NCI-H2227 treated with DMSO at 0.1 percent for 48 hours (cell line): ENCODE results near the gene ARRDC2.
"Not testable (repeated sequence)": the region's sequence is repeated elsewhere in the genome, so short reads cannot be mapped to it uniquely, and the experiment has no call there.

Experiments
- DNase-seq: peaks from one replicate; lab custom pipeline; 2025; lab: John Stamatoyannopoulos, UW

ARRDC2 gene

DNA sequence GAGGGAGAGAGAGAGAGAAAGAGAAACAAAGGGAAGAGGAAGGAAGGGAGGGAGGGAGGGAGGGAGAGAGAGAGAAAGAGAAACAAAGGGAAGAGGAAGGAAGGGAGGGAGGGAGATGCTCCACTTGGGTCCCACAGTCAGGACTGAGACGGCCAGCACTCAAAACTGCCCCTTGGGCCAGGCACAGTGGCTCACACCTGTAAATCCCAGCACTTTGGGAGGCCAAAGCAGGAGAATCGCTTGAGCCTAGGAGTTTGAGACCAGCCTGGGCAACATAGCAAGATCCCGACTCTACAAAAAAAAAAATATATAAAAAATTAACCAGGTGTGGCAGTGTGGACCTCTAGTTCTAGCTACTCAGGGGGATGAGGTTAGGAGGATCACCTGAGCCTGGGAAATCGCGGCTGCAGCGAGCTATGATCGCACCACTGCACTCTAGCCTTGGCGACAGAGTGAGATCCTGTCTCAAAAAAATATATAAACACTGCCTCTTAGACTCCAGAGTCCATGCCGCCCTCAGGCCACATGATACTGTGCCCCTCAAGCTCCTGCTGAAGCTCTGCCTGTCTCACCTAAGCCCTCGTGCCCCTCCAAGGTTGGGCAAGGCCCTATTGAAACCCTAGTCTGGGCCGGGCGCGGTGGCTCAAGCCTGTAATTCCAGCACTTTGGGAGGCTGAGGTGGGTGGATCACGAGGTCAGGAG, 8.4 kb downstream of the ARRDC2 start:
- DNase-seq = no peak

DNA sequence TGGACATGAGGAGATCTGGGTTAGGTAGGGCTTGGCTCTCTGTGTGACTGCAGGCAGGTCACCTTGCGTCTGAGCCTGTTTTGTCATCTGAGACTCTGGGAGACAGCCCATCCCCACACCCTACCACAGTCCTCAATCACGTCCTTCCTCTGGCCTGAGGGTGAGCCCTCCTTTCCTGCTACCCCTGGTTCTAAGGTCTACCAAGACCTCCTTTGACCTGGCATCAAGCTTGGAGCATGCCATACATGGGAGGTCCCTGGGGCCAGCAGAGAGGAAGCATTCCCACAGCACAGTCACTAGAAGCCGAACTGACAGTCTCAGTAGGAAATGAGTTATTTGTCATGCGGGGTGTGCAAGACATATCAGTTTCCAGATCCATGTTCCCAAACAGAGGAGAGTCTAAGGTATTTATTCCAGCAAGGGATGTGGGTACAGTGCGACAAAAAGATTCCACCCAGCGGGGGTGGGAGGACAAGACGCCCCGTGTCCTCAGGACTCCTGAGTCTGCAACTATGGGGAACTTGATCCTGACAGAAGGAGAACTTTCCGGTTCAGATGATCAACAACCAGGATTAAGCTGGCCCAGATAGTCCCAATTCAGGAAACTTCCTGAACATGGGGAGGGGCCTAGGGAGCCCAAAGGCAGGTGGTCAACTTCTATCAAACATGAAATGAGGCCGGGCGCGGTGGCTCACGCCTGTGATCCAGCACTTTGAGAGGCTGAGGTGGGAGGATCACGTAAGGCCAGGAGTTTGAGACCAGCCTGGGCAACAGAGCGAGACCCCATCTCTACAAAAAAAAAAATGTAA, 9.5 kb downstream of the ARRDC2 start:
- DNase-seq = no peak

DNA sequence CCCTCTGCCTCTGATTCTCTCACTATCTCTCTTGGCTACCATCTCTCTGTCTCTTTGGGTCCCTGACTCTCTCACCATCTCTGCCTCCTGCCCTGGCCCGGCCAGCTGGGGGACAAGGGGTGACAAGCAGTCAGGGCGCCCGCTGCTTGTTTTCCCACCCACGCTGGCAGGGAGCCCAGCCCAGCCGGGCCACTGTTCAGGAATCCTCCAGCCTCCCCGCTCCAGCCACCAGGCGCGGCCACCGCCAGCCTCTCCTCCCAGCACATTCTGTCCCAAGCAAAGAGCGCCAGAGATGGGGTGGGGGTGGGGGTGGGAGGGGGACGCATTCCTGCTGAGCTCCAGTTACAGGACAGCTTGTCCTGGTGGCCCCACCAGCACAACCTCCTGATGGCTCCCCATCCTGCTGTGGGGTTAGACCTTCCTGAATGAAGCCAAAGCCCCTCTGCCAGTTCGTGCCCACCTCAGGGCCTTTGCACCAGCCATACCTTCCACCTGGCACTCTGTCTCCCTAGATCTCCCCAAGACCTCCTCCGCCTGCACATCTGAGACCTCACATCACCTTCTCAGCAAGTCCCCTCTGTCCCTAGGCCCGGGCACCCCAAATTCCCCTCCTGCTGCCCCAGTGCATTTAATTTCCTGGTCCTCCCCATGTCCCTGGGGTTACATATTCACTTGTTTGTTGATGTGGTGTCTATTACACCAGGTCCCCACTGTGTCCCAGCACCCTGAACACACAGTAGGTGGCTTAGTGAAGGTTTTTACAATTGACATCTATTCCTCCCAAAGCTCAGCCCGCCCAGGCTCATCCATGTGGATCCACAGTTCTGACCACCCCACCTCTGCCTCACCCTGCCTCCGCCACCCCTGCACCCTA, 12.5 kb downstream of the ARRDC2 start:
- no peak for DNase-seq

DNA sequence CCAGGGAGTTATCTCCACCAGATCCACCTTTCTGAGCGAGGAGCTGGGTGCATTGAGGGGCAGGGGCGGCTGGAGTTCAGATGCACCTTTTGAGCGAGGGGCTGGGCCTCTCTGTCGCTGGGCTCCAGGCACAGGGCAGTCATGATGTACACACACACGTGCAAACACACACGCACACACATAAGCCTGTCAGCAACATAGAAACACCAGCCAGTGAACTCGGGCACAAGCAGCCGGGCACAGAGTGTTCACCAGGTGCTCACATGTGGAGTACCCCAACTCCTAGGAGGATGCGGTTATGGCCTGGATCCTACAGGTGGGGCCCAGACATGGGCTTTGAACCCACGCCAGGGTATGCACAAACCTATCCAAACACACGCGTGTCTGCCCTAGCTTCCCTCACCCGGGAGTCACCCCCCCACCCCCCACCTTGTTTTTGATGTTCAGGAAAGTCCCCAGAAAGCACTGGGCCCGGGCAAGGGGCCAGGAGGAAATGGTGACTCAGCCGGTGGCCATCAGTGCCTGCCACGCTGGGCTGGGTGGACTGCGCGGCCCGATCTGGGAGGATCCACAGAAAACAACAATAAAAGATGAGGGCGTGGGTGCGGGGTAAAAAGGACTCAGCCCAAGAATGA, 13.3 kb downstream of the ARRDC2 start:
- no peak for DNase-seq

DNA sequence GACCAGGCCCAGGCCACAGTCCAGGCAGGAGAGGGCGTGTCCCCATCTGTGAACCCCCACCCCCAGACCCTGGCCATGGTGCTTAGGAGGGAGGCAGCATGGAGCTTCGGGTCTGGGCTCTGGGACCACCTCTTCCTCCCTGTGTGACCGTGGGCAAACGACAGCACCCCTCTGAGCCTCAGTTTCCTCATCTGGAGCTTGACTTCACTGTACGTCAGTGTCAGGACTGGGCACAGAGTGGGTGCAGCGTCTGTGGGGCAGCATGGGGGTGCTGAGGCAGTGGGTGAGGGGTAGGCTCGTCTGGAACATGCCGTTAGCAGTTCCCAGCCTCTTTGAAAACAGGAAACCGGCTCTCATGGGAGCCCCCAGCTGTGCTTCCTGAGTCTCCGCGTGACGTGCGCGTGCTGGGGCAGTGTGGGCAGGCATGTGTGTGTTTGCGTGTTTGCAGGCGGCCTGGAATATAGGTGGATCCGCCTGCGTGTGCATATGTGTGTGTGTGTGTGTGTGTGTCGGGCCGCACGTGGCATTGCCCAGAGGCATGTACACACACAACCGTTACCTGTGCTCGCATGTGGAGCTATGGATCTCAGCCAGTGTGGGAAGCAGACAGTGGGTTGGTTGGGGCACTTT, 15.8 kb downstream of the ARRDC2 start:
- DNase-seq = no peak

DNA sequence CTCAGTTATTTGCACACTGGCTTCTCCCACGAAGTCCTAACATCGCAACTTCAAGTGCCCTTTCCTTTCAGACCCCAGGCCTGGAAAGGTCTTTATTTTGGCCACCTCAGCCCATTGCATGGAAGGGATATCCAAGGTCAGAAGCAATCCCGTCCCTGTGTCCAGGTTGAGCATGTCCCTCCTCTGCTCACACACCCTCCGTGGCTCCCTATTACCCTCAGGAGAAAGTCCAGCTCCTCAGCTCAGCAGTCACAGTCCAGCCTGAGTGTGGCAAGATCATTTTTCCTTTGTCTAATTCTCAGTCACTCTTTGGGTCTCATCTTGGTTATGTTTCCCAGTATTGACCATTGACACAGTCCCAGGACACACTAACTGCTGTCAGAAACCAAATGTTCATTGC, 19.2 kb downstream of the ARRDC2 start:
- no peak for DNase-seq

DNA sequence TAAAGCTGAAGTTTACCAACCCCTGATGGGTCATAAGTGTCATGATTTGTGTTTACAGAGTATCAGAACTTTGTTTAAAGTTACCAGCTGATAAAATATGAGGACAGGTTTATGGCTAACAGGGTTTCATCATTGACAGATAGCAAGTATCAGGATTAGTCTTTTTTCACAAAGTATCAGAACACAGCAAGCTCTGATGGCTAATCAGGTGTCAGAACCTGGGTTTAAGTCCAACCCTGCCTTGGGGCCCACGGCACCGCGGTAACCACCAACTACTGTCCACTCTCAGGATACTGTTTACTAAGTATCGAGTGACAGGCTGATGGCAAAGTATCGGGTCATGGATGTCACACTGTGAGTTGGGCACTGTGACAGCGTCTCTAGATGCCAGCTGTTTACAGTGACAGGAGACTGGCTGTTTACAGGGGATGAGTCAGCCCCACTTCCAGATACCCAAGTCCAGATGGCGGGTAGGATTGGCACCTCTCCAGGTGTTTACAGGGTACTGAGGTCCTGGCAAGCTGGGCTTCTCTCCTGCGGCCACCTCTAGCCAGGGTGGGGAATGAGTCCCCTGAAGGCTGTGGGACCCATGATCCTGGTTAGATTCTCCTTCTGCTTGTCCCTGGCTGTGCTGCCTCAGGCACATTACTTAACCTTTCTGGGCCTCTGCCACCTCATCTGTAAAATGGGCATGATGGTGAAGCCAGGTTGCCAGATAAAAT, 21.8 kb downstream of the ARRDC2 start:
- DNase-seq = no peak

DNA sequence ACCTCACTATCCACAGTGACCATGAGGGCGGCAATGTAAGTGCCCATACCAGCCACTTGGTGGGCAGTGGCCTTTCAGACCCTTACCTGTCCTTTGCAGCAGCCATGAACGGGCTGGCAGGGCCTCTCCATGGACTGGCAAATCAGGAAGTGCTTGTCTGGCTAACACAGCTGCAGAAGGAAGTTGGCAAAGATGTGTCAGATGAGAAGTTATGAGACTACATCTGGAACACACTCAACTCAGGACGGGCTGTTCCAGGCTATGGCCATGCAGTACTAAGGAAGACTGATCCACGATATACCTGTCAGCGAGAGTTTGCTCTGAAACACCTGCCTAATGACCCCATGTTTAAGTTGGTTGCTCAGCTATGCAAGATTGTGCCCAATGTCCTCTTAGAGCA, 23.4 kb downstream of the ARRDC2 start:
- DNase-seq = not testable (repeated sequence)

DNA sequence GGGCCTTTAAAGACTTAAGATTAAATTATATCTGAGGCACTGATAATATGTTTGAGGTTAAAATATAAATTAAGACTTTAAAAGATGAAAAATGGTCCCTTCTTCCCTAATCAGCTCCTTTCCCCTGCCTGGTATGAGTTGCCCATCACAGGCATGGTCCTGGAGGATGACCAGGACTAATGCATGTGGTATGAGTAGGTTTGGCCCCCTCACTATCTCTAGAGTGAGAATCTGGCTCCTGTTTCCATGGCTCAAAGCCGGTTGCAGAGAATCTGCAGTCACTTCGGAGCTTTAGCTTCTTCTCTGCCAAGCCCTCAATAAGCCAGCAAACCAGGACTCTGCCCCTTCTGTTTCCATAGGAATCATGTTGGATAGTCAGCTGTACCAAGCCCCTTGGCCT, 24.1 kb downstream of the ARRDC2 start:
- DNase-seq = not testable (repeated sequence)

DNA sequence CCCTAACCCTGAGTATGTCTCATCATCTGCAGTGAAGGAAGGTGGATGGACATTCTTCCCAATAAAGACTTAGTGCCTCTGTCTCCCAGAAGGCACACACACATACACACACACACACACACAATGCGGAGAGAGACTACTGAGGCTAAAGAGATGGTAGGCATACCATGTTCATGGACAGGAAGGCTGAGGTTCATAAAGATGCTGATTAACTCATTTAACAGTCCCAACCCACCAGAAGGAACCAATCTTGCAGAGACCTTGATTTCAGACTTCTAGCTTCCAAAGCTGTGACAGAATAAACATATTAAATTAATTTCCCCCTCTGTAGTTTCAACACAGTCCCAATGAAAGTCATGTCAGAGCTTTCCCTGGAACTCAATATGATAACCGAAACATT, 33.1 kb downstream of the ARRDC2 start:
- no peak for DNase-seq

DNA sequence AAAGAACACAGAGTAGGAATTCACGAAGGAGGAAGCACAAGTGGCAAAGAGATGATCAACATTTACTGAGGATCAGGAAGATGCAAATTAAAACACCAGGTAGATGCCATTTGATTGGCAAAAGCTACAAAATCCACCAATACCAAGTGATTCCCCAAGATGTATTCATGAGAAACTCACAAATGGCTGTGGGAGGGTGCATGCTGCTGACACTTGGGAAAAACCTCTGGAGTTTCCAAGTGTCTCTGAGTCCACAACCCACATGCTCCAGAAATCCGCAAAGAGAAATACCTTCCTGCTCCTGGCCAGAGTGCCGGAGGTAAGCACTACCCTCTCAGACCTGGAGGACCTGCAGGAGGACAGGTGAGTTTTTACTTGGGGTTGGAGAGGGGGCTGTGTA, 35.7 kb downstream of the ARRDC2 start:
- DNase-seq = no peak

DNA sequence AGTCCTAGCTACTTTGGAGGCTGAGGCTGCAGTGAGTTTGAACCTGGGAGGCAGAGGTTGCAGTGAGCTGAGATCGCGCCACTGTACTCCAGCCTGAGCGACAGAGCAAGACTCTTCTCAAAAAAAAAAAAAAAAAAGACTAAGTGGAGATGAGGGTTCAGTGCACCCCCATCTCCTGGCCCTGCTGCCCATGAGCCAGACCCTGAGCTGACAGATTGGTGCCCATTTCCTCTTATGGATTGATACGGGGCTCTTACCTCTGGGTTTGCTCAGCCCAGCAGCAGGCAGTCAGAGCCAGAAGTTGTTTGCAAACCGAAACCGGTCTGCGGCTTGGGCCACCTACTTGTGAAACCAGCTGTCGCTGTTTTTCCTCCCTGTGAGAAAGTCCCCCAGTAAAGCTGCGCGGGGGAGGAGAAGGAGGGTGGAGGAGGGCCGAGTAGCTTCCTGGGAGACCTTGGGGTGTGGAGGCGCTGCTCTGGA, 36.9 kb downstream of the ARRDC2 start:
- no peak for DNase-seq

DNA sequence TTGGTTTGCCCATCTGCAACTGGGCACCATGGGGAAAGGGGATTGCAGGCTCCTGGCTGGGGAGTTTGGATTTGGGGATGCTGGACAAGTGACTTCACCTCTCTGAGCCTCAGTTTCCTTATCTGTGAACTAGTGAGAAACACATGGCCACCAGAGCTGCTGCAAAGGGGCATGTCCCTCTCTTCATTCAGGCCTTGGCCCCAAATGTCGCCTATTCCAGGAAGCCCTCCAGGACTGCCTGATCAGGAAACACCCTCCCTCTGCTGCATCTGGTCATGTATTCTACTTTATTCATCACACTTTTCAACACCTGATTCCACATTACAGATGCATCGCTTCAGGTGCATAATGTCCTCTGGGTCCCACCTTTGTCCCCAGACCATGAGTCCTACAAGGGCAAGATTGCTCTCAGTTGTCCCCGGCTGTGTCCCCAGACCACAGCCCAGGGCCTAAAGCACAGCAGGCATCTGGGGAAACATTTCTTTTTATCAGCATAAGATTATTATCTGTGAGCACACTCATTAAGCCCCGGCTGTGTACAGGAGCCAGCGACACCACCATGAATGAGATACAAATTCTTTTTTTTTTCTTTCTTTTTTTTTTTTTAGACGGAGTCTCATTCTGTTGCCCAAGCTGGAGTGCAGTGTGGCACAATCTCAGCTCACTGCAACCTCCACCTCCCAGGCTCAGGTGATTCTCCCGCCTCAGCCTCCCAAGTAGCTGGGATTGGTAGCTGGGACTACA, 37.5 kb downstream of the ARRDC2 start:
- no peak for DNase-seq

DNA sequence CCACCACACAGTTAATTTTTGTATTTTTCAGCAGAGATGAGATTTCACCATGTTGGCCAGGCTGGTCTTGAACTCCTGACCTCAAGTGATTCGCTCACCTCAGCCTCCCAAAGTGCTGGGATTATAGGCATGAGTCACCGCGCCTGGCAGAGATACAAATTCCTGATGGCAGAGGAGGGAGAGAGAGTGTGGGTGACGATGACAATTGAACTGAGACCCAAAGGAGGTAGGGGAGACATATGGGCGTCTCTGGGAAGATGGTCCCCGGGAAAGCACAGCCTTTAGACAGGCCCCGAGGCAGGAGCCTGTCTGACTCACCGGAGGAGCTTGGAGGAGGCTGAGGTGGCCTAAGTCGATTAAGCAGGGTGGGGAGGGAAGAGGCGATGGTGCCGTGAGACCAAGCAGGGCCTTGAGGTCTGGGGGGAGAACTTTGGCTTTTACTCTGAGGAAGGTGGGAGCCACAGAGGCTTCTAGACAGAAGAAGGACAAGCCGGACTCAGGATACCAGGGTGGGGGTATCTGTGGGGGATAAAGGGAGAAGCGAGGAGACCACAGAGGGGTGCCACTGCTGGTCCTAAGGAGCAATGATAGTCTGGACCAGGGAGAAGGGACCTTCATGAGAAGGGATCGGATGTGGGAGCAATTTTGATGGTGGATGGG, 38.2 kb downstream of the ARRDC2 start:
- no peak for DNase-seq

DNA sequence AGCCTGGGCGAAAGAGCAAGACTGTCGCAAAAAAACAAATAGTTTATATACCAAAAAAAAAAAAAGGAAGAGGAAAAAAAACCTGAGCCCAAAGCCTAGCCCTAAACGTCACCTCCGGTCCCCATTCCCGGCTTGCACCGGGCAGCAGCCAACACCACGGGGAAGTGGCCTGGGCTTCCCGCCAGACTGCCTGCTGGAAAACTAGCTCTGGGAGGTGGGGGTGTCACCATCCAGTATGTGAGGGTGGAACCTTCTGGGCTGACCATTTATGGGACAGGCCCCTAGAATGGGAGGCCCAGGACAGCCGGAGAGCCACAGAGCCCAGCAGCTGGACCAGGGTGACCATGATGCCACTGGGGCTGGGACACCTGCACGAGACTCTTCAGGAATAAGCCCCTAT, 41.4 kb downstream of the ARRDC2 start:
- DNase-seq = no peak

DNA sequence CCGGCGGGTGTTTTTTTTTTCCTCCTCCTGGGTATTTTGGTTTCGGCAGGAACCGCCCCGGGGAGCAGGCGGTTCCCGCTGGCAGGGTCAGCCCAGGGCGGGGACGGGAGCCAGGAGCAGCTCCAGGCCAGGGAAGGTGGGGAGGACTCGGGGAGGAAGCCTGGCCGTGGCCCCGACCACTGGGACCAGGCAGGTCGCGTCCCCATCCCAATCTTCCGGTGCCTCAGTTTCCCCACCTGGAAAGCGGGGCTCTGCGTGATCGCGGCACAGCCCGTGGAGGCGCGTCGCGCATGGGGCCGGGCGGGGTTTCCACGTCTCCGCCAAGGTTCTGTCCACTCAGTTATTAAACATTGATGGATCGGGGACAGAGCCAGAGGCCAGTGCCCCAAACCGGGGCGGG, 43.9 kb downstream of the ARRDC2 start:
- DNase-seq = no peak

DNA sequence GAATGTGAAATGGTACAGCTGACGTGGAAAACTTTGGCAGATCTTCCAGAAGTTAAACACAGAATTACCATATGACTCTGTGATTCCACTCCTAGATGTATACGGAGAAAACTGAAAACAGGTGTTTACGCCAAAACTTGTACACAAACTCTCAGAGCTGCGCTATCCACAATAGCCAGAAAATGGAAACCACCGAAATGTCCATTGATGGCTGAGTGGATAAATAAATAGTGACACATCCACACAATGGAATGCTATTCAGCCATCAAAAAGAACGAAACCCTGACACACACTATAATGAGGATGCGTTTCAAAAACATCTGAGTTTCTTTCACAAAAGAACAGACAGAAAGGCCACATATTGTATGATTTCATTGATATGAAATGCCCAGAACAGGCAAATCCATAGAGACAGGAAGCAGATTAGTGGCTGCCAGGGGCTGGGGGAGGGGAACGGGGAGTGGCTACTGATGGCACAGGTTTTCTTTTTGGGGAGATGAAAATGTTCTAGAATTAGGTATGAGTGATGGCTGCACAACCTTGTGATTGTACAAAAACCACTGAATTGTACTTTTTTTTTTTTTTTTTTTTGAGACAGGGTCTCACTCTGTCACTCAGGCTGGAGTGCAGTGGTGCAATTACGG, 45.7 kb downstream of the ARRDC2 start:
- no peak for DNase-seq

DNA sequence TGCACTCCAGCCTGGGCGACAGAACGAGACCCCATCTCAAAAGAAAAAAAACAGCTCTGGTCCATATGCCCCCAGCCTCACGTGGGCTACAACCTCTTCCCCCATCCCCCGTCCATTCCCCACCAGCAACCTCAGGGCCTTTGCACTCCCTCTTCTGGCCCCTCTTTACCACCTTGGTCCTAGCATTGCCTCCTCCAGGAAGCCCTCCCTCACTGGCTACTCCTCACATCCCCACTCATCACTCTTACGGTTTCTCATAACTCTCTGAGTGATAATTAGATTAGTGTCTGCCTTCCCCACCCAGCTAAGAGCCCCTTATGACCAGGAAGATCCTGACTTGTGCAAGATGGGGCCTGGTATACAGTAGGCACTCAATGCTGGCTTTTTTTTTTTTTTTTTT, 48.0 kb downstream of the ARRDC2 start:
- no peak for DNase-seq

DNA sequence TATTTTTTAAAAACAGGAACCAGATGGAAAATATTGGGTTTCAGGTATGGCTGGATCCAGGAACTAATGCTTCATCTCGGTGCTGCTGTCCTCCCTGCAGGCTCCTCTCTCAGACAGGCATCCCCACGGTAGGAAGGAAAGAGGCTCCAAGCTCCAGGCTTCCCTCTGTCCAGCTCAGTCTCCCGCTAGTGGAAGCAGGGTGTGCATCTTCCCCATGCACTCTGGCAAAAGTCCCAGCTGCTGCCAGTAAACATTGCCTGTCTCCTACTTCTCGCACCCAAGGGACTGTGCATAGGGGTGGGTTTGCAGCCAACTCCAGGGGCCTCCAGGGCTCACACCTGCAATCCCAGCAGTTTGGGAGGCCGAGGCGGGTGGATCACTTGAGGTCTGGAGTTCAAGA, 49.6 kb downstream of the ARRDC2 start:
- DNase-seq = no peak
